SK-N-SH treated with all-trans-retinoic acid at 6 μM for 48 hours (cell line): ENCODE measurements around the gene DDN.

Source experiments
- ARNTL ChIP-seq: fragments of 450-650 bp; formaldehyde crosslinking; IDR thresholded peaks from 2 replicates; pipeline ENCODE4 v1.5.0; 2020; ENCODE audit warnings: low read depth, mild to moderate bottlenecking, moderate library complexity, borderline replicate concordance
- BACH2 ChIP-seq: fragments of 250-450 bp; sonication (Bioruptor Pico); IDR thresholded peaks from 2 replicates; pipeline ENCODE4 v1.9.0; 2021; ENCODE audit warnings: mild to moderate bottlenecking, borderline replicate concordance
- ISL1 ChIP-seq: fragments of 250-450 bp; sonication (Bioruptor Pico); IDR thresholded peaks from 2 replicates; pipeline ENCODE4 v2.1.2; 2022; ENCODE audit warnings: mild to moderate bottlenecking, moderate library complexity
- RARB ChIP-seq: fragments of 250-450 bp; sonication (Bioruptor Pico); IDR thresholded peaks from 2 replicates; pipeline ENCODE4 v1.8.0; 2021; ENCODE audit warnings: mild to moderate bottlenecking, moderate library complexity

DNA sequence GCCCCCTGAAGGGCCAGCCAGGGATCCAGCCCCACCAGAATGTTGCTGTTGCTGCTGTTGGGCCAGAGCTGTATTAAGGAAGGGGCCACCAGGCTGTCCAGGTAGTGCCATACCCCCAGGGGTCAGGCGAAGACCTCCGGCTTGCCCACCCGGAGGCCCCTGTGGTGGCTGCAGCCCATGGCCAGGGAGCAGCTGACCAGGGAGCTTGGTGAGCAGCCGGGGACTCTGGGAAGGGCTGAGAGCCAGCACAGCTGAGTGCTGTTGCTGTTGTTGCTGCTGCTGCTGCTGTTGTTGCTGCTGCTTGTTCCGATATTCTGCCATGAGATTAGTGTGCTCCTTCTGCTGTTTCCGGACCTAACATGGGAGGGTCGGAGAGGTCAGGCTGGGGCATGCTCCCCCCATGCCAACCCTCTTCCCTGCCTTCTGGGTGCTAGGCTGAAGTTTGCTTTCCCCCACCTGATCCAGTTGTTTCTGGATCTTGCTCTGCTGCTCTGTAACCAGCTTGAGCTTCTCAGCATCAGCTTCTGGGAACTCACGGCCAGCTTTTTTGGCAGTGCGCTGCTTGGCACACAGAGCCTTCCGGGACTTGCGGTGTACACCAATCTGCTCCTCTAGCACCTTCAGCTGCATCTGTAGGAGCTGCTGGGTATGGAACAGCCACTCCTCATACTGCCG lies 34.6 kb upstream of the DDN start:
- TF ChIP-seq BACH2 (CRISPR knock-in tag): no peak
- no peak for TF ChIP-seq ARNTL
- no peak for TF ChIP-seq ISL1
- TF ChIP-seq RARB: no peak
